Activated naive CD4-positive, alpha-beta T cell treated with anti-CD3 and anti-CD28 coated beads, Interleukin-2, amount 50 U/mL, for 24 hours (primary cell): ENCODE results near the gene RAB41.
"Not testable (repeated sequence)": the region's sequence is repeated elsewhere in the genome, so short reads cannot be mapped to it uniquely, and the experiment has no call there.

Experiments
- H3K27ac Mint-ChIP-seq: one replicate; pipeline ENCODE4 v1.8.0; 2021; ENCODE audit warnings: mild to moderate bottlenecking, mixed read lengths
- H3K27me3 Mint-ChIP-seq: one replicate; pipeline ENCODE4 v1.8.0; 2021; ENCODE audit warnings: mixed read lengths
- H3K36me3 Mint-ChIP-seq: one replicate; pipeline ENCODE4 v1.8.0; 2021; ENCODE audit warnings: mixed read lengths
- H3K4me1 Mint-ChIP-seq: one replicate; pipeline ENCODE4 v1.8.0; 2021; ENCODE audit warnings: mixed read lengths
- H3K4me3 Mint-ChIP-seq: one replicate; pipeline ENCODE4 v1.8.0; 2021; ENCODE audit warnings: mild to moderate bottlenecking, mixed read lengths
- H3K9me3 Mint-ChIP-seq: one replicate; pipeline ENCODE4 v1.8.0; 2021; ENCODE audit warnings: mixed read lengths

The RAB41 gene

GRCh38 chrX:70268034-70268433 lies 13.9 kb upstream of the RAB41 start, which contains the start of gene ARR3:
TSS of gene ARR3 (plus strand) at chrX:70268334. CDS start at chrX:70269386, 1,052 bp downstream.
- Mint-ChIP-seq H3K4me3 (no peak within 1 kb of the TSS), H3K4me1 (no peaks in the 10 kb centered on the region), H3K36me3 (no peaks in the 10 kb centered on the region), H3K27me3 (no peaks in the 10 kb centered on the region), H3K9me3 (no peaks in the 10 kb centered on the region), H3K27ac (no peak within 1 kb of the TSS)

GRCh38 chrX:70274029-70274428 lies 7.9 kb upstream of the RAB41 start:
- H3K27ac Mint-ChIP-seq, H3K27me3 Mint-ChIP-seq, H3K9me3 Mint-ChIP-seq, H3K4me1 Mint-ChIP-seq, H3K4me3 Mint-ChIP-seq, H3K36me3 Mint-ChIP-seq: not testable (repeated sequence)

- Mint-ChIP-seq H3K36me3 (peaks cover 9% of the 10 kb centered on the region), H3K27ac (no peak overlapping the region), H3K4me1 (no peaks in the 10 kb centered on the region), H3K4me3 (no peak overlapping the region), H3K27me3 (no peaks in the 10 kb centered on the region), H3K9me3 (no peaks in the 10 kb centered on the region)
These were observed 2.9 kb upstream of the RAB41 start for GRCh38 chrX:70279081-70279480.

- Mint-ChIP-seq H3K4me3 (no peak overlapping the region), H3K27me3 (no peaks in the 10 kb centered on the region), H3K36me3 (peaks cover 11% of the 10 kb centered on the region), H3K9me3 (no peaks in the 10 kb centered on the region), H3K27ac (no peak overlapping the region), H3K4me1 (no peaks in the 10 kb centered on the region)
These were observed 1.4 kb upstream of the RAB41 start for GRCh38 chrX:70280573-70280972.

- no peaks in the 10 kb centered on the region for H3K9me3 Mint-ChIP-seq
- H3K4me1 Mint-ChIP-seq: peaks cover 11% of the 10 kb centered on the region
- H3K27ac Mint-ChIP-seq: peak overlapping the region; percentile 35
- H3K27me3 Mint-ChIP-seq: no peaks in the 10 kb centered on the region
- H3K36me3 Mint-ChIP-seq: peaks cover 2% of the 10 kb centered on the region
- H3K4me3 Mint-ChIP-seq: peak overlapping the region; percentile 87
These were observed 7.3 kb downstream of the RAB41 start for GRCh38 chrX:70289168-70289792.

GRCh38 chrX:70289793-70290770 lies 8.1 kb downstream of the RAB41 start, which contains the start of the genes KIF4A and PDZD11:
TSS of gene KIF4A (plus strand) at chrX:70290104. CDS start at chrX:70290459, 355 bp downstream.
TSS of gene PDZD11 (minus strand) at chrX:70289927. CDS start at chrX:70289341, 586 bp downstream.
- peak within 1 kb of the TSS; percentile 87 for H3K4me3 Mint-ChIP-seq
- H3K27me3 Mint-ChIP-seq: no peaks in the 10 kb centered on the region
- H3K36me3 Mint-ChIP-seq: no peaks in the 10 kb centered on the region
- H3K27ac Mint-ChIP-seq: peak within 1 kb of the TSS; percentile 35
- peaks cover 11% of the 10 kb centered on the region for H3K4me1 Mint-ChIP-seq
- H3K9me3 Mint-ChIP-seq: no peaks in the 10 kb centered on the region

GRCh38 chrX:70292788-70293187 lies 10.8 kb downstream of the RAB41 start:
- H3K27ac Mint-ChIP-seq: no peak overlapping the region
- no peaks in the 10 kb centered on the region for H3K27me3 Mint-ChIP-seq
- no peaks in the 10 kb centered on the region for H3K36me3 Mint-ChIP-seq
- H3K9me3 Mint-ChIP-seq: no peaks in the 10 kb centered on the region
- H3K4me3 Mint-ChIP-seq: no peak overlapping the region
- H3K4me1 Mint-ChIP-seq: peaks cover 11% of the 10 kb centered on the region

GRCh38 chrX:70293621-70294020 lies 11.6 kb downstream of the RAB41 start:
- Mint-ChIP-seq H3K27me3 (no peaks in the 10 kb centered on the region), H3K9me3 (no peaks in the 10 kb centered on the region), H3K36me3 (no peaks in the 10 kb centered on the region), H3K4me3 (no peak overlapping the region), H3K27ac (no peak overlapping the region), H3K4me1 (peaks cover 11% of the 10 kb centered on the region)

- H3K9me3 Mint-ChIP-seq: no peaks in the 10 kb centered on the region
- no peak overlapping the region for H3K27ac Mint-ChIP-seq
- no peaks in the 10 kb centered on the region for H3K36me3 Mint-ChIP-seq
- no peaks in the 10 kb centered on the region for H3K27me3 Mint-ChIP-seq
- H3K4me1 Mint-ChIP-seq: peaks cover 4% of the 10 kb centered on the region
- no peak overlapping the region for H3K4me3 Mint-ChIP-seq
These were observed 19.7 kb downstream of the RAB41 start for GRCh38 chrX:70301716-70302115.

- H3K4me1 Mint-ChIP-seq: no peaks in the 10 kb centered on the region
- no peak overlapping the region for H3K4me3 Mint-ChIP-seq
- no peaks in the 10 kb centered on the region for H3K27me3 Mint-ChIP-seq
- no peaks in the 10 kb centered on the region for H3K9me3 Mint-ChIP-seq
- no peaks in the 10 kb centered on the region for H3K36me3 Mint-ChIP-seq
- no peak overlapping the region for H3K27ac Mint-ChIP-seq
These were observed 31.5 kb downstream of the RAB41 start for GRCh38 chrX:70313503-70313902.

- H3K36me3 Mint-ChIP-seq: no peaks in the 10 kb centered on the region
- no peaks in the 10 kb centered on the region for H3K4me1 Mint-ChIP-seq
- no peaks in the 10 kb centered on the region for H3K9me3 Mint-ChIP-seq
- H3K4me3 Mint-ChIP-seq: no peak overlapping the region
- no peaks in the 10 kb centered on the region for H3K27me3 Mint-ChIP-seq
- no peak overlapping the region for H3K27ac Mint-ChIP-seq
These were observed 40.8 kb downstream of the RAB41 start for GRCh38 chrX:70322784-70323183.

- H3K4me1 Mint-ChIP-seq, H3K9me3 Mint-ChIP-seq, H3K36me3 Mint-ChIP-seq, H3K27ac Mint-ChIP-seq, H3K27me3 Mint-ChIP-seq, H3K4me3 Mint-ChIP-seq: not testable (repeated sequence)
These were observed 41.7 kb downstream of the RAB41 start for GRCh38 chrX:70323628-70324027.

GRCh38 chrX:70324326-70324725 lies 42.4 kb downstream of the RAB41 start:
- Mint-ChIP-seq H3K27me3 (no peaks in the 10 kb centered on the region), H3K27ac (peak overlapping the region; percentile 59), H3K36me3 (no peaks in the 10 kb centered on the region), H3K9me3 (no peaks in the 10 kb centered on the region), H3K4me3 (no peak overlapping the region), H3K4me1 (no peaks in the 10 kb centered on the region)

GRCh38 chrX:70331161-70331560 lies 49.2 kb downstream of the RAB41 start:
- H3K36me3 Mint-ChIP-seq: no peaks in the 10 kb centered on the region
- no peaks in the 10 kb centered on the region for H3K4me1 Mint-ChIP-seq
- H3K4me3 Mint-ChIP-seq: no peak overlapping the region
- H3K27ac Mint-ChIP-seq: no peak overlapping the region
- H3K27me3 Mint-ChIP-seq: no peaks in the 10 kb centered on the region
- H3K9me3 Mint-ChIP-seq: no peaks in the 10 kb centered on the region

- Mint-ChIP-seq H3K9me3 (no peaks in the 10 kb centered on the region), H3K4me1 (peaks cover 3% of the 10 kb centered on the region)
These were observed 50.6 kb downstream of the RAB41 start for GRCh38 chrX:70332600-70332999.

More at GRCh38 chrX:70332600-70332999, 50.6 kb downstream of the RAB41 start:
- no peak overlapping the region for H3K27ac Mint-ChIP-seq
- no peaks in the 10 kb centered on the region for H3K27me3 Mint-ChIP-seq
- no peaks in the 10 kb centered on the region for H3K36me3 Mint-ChIP-seq
- no peak overlapping the region for H3K4me3 Mint-ChIP-seq
